Measurements from ENCODE around the gene HLA-DPB1.
A peak's percentile ranks its signal among the peaks of the same experiment; 100 is the strongest.

The HLA-DPB1 gene

GRCh38 chr6:33108307-33108706, 32.5 kb downstream of the HLA-DPB1 start:
- DNase-seq (ENCODE audit: low read depth, low spot score) = no peak
- H3K4me3 ChIP-seq (ENCODE audit: low read depth, low read length) = no peak overlapping the region
- no peak for TF ChIP-seq CTCF (IDR thresholded peaks at IDR 0.05; ENCODE audit: low read depth, low read length)
- in situ Hi-C loops (cut with HindIII; ENCODE audit: low sequenced_read_pairs) = no loop called here

GRCh38 chr6:33112148-33112547, 36.4 kb downstream of the HLA-DPB1 start:
- TF ChIP-seq CTCF (IDR thresholded peaks at IDR 0.05; ENCODE audit: low read depth, low read length) = no peak
- in situ Hi-C loops (cut with HindIII; ENCODE audit: low sequenced_read_pairs) = no loop called here
- DNase-seq (ENCODE audit: low read depth, low spot score) = peak; percentile 49
- H3K4me3 ChIP-seq (ENCODE audit: low read depth, low read length) = no peak overlapping the region

GRCh38 chr6:33113755-33114154, 38.0 kb downstream of the HLA-DPB1 start:
- H3K4me3 ChIP-seq (ENCODE audit: low read depth, low read length) = no peak overlapping the region
- in situ Hi-C loops (cut with HindIII; ENCODE audit: low sequenced_read_pairs) = no loop called here
- TF ChIP-seq CTCF (IDR thresholded peaks at IDR 0.05; ENCODE audit: low read depth, low read length) = no peak
- DNase-seq (ENCODE audit: low read depth, low spot score) = no peak

GRCh38 chr6:33114406-33114805, 38.6 kb downstream of the HLA-DPB1 start:
- no peak overlapping the region for H3K4me3 ChIP-seq (ENCODE audit: low read depth, low read length)
- in situ Hi-C loops (cut with HindIII; ENCODE audit: low sequenced_read_pairs) = no loop called here
- DNase-seq (ENCODE audit: low read depth, low spot score) = no peak
- TF ChIP-seq CTCF (IDR thresholded peaks at IDR 0.05; ENCODE audit: low read depth, low read length) = no peak

GRCh38 chr6:33116417-33116816, 40.6 kb downstream of the HLA-DPB1 start:
- no peak overlapping the region for H3K4me3 ChIP-seq (ENCODE audit: low read depth, low read length)
- no peak for TF ChIP-seq CTCF (IDR thresholded peaks at IDR 0.05; ENCODE audit: low read depth, low read length)
- DNase-seq (ENCODE audit: low read depth, low spot score) = no peak
- in situ Hi-C loops (cut with HindIII; ENCODE audit: low sequenced_read_pairs) = no loop called here

- no peak for DNase-seq (ENCODE audit: low read depth, low spot score)
- H3K4me3 ChIP-seq (ENCODE audit: low read depth, low read length) = no peak overlapping the region
- in situ Hi-C loops (cut with HindIII; ENCODE audit: low sequenced_read_pairs) = no loop called here
- no peak for TF ChIP-seq CTCF (IDR thresholded peaks at IDR 0.05; ENCODE audit: low read depth, low read length)
These were observed 41.3 kb downstream of the HLA-DPB1 start for GRCh38 chr6:33116841-33117711.
